HL-60 (cell line): Measurements from ENCODE around the gene SIGLEC6.
A peak's percentile ranks its signal among the peaks of the same experiment; 100 is the strongest.

Experiments
- GABPA ChIP-seq: IDR thresholded peaks from 2 replicates; pipeline ENCODE4 v1.6.1; 2012; ENCODE audit warnings: low read depth
- POLR2AphosphoS5 ChIP-seq: IDR thresholded peaks from 2 replicates; pipeline ENCODE4 v1.6.1; 2012; ENCODE audit warnings: low read depth
- SPI1 ChIP-seq: IDR thresholded peaks from 2 replicates; pipeline ENCODE4 v1.6.1; 2012; ENCODE audit warnings: low read depth, mild to moderate bottlenecking, borderline replicate concordance
- TF ChIP-seq, protein P1 (sequence below): IDR thresholded peaks from one replicate; pipeline ENCODE4 v1.5.1; 2011; ENCODE audit warnings: low read length, control low read depth, inconsistent platforms; ENCODE audit not compliant: insufficient read depth
- TF ChIP-seq, protein P2 (sequence below): IDR thresholded peaks from 2 replicates; pipeline ENCODE4 v1.6.1; 2012; ENCODE audit warnings: low read depth; ENCODE audit not compliant: insufficient replicate concordance

DNA sequence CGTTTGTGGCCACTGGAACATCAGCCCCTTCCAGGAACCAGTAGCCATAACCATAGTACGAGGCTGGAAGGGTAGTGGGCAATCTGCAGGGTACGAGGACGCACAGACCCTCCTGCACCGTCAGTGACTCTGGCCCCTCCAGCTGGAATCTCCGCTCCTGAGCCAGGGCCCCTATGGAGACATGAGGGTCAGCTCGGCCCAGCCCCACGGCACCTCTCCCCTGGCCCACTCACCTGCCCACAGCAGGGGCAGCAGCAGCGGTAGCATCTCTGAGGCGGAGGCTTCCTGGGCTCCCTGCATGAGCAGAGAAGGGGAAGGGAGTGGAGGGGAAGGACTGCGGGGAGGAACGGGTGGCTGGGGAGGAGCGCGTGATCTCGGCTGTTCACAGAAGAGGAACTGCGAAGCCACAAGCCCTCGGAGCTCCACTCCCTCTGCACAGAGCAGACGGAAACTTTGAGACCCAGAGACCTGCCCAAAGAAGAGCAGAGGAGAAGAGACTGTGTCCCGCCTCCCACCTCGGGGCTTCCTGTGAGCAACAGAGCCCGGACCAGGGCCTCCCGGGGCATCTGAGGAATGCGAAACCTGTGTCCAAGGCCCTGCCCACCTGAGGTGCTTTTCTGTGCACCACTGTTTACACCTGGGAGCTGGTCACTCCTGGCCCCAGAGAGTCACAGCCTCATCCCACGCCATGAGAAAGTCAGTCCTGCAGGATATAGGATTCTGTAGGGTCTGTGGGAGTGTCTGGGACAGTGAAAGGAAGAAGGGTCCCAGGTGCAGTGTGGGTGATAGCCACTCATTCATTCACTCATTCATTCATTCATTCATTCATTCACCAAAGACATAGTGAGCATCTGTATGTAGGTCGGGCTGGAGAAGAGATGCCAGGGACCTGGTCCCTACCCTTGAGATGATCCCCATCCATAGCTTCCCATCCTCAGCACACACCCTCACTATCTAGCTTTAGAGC, at the start of gene SIGLEC6:
- TF ChIP-seq GABPA (no peak), POLR2AphosphoS5 (peak; percentile 57; the same call in 1 of the 2 replicates), SPI1 (peak; percentile 98)
- TF ChIP-seq, protein P1, sequence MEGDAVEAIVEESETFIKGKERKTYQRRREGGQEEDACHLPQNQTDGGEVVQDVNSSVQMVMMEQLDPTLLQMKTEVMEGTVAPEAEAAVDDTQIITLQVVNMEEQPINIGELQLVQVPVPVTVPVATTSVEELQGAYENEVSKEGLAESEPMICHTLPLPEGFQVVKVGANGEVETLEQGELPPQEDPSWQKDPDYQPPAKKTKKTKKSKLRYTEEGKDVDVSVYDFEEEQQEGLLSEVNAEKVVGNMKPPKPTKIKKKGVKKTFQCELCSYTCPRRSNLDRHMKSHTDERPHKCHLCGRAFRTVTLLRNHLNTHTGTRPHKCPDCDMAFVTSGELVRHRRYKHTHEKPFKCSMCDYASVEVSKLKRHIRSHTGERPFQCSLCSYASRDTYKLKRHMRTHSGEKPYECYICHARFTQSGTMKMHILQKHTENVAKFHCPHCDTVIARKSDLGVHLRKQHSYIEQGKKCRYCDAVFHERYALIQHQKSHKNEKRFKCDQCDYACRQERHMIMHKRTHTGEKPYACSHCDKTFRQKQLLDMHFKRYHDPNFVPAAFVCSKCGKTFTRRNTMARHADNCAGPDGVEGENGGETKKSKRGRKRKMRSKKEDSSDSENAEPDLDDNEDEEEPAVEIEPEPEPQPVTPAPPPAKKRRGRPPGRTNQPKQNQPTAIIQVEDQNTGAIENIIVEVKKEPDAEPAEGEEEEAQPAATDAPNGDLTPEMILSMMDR = no peak
- TF ChIP-seq, protein P2, sequence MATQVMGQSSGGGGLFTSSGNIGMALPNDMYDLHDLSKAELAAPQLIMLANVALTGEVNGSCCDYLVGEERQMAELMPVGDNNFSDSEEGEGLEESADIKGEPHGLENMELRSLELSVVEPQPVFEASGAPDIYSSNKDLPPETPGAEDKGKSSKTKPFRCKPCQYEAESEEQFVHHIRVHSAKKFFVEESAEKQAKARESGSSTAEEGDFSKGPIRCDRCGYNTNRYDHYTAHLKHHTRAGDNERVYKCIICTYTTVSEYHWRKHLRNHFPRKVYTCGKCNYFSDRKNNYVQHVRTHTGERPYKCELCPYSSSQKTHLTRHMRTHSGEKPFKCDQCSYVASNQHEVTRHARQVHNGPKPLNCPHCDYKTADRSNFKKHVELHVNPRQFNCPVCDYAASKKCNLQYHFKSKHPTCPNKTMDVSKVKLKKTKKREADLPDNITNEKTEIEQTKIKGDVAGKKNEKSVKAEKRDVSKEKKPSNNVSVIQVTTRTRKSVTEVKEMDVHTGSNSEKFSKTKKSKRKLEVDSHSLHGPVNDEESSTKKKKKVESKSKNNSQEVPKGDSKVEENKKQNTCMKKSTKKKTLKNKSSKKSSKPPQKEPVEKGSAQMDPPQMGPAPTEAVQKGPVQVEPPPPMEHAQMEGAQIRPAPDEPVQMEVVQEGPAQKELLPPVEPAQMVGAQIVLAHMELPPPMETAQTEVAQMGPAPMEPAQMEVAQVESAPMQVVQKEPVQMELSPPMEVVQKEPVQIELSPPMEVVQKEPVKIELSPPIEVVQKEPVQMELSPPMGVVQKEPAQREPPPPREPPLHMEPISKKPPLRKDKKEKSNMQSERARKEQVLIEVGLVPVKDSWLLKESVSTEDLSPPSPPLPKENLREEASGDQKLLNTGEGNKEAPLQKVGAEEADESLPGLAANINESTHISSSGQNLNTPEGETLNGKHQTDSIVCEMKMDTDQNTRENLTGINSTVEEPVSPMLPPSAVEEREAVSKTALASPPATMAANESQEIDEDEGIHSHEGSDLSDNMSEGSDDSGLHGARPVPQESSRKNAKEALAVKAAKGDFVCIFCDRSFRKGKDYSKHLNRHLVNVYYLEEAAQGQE = no peak
